Stimulated activated CD4-positive, alpha-beta T cell treated with anti-CD3 and anti-CD28 coated beads, Interleukin-12 subunit alpha, Interleukin-12 subunit beta, amount 100 ng/mL, for 48 hours (primary cell): ENCODE data around the gene ANP32A.
A peak's percentile ranks its signal among the peaks of the same experiment; 100 is the strongest.
"Not testable (repeated sequence)": the region's sequence is repeated elsewhere in the genome, so short reads cannot be mapped to it uniquely, and the experiment has no call there.

Source experiments
- DNase-seq, 3 donors: peaks; one replicate each; pipeline ENCODE4 v3.0.0-alpha.2; 2020; ENCODE audit warnings: low read depth in 2 of 3, low spot score in 1 of 3

The ANP32A gene

DNA sequence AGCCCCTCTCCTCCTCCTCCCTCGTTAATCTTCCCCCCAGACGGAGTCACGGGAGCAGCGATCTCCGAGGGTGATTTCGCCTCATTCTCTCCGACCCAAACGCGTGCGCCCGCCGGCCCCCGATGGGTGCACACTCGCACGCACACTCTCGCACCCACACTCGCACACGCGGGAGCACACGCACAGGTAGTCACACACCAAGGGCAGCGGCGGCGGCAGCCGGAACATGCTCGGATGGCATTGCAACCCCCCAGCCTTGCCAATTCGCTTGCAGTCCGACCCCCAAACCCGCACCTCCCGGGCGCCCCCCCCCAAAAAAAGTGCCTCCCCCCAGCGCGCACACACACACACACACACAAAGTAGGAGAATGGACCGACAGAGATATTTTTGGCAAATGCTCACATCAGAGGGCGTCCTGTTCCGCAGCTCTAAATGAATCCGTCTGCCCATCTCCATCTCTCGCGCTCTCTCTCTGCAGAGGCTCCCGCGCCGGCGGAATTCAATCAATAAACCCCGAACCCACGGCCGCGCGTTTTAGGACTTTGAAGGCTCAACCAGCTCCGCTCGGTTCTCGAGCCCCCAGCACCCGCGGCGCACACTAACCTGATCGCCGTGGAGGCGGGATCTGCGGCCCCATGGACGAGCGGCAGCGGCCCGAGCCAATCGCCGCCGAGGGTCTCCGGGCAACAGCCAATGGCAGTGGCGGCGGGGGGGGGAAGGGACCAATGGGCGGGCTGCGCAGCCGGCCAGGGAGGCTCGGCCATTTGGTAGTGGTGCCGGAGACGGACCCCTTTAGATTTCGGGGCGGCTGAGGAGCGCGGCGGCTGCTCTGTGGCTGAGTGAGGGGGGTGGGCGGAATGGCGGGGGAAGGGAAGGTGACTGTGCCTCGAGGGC lies at the start of gene ANP32A:
Gene ANP32A, minus strand, starts transcription at position 601 of the 895 bp plus-strand sequence. Its CDS starts 144 bp downstream, at position 457.
- peak; percentile 93 to 97 (median 96) for DNase-seq

DNA sequence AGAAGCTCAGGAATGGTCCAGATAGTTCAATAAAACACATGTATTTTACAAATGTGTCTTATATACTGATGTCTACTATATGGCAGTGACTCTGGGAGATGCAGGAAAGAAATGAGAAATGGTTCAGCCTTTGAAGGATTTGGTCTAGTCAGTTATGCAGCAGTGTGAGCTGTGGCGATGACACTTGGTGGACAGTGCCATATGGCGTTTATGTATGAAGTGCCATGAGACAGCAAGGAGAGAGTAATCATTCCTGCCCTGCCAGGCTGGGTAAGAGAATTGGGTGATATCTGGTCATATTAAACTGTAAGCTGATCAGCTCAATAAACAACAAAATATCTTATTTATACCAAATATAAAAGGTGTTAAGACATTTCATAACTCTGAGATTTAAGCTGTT lies 47.6 kb upstream of the ANP32A start:
- DNase-seq: no peak

DNA sequence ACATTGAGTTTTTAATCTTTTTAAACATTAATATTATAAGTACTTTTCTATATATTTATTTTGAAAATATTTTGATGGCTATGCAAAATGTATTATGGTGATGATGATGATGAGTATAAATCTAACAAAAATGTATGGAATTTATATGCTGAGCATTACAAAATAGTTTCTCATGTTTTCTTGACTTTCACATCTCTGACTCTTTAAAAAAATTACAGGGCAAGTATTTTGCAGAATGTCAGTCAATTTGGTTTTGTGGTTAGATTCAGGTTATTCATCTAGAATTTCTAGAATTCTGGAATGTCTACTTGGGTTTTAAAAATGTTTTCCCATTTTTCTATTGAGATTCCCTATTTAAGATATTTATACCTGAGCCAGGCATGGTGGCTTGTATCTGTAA lies 41.7 kb upstream of the ANP32A start:
- DNase-seq: no peak

DNA sequence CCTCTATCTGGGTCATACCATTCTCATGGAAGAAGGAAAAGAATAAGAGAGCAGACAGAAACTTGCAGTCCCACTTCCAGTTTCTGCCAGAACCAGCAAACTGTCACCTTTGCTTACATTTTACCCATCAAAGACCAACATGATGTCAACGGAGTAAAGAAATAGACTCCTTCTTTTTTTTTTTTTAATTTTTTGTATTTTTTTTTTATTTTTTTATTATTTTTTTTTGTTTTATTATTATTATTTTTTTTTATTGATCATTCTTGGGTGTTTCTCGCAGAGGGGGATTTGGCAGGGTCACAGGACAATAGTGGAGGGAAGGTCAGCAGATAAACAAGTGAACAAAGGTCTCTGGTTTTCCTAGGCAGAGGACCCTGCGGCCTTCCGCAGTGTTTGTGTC lies 38.0 kb upstream of the ANP32A start:
- not testable (repeated sequence) for DNase-seq

DNA sequence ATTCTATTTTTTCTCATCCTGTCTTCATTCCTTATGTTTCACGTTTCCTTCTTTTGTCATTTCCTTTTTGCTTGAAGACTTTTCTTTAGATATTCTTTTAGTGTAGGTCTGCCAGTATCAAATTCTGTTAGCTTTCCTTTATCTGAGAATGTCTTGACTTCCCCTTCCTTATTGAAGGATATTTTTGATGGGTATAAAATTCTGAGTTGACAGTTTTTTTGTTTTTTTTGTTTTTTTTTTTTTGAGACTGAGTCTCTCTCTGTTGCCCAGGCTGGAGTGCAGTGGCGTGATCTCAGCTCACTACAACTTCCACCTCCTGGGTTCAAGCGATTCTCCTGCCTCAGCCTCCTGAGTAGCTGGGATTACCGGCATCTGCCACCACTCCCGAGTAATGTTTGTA lies 36.7 kb upstream of the ANP32A start:
- not testable (repeated sequence) for DNase-seq

DNA sequence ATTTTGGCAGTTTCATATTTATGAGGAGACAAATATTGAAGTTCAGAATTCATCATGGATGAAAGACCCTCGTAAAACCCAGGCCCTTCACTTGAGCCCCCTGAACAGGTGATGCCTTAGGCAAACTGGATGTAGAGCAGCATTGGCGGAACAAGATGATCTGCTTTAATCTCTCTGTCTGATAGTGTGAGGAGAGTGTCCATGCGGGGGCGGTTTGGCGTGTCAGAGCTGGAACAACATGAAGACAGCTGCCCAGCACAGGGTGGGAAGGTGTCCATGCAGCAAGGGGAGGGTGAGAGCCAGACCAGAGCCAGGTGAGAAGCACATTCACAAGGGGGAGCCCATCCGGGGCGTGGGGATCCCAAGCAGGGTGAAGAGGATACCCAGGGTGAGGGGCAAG lies 31.8 kb upstream of the ANP32A start:
- no peak for DNase-seq

DNA sequence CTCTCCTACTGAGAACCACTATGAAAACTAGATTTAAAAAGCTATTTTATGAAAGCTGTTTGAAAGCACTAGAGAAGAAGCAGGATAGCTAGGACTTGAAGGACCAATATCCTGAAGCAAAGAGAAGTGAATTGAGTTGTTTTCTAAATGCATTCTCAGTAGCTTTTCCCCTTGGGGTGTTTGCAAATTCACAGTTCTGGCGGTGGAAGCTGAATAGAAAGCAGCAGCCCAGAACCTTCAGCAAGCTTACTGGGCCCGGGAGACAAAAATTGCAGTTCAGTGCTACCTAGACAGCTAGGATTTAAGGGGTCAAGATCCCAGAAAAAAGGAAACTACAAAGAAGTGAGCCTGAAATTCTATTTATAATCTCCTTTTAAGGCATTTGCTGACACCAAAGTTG lies 31.3 kb upstream of the ANP32A start:
- no peak for DNase-seq

DNA sequence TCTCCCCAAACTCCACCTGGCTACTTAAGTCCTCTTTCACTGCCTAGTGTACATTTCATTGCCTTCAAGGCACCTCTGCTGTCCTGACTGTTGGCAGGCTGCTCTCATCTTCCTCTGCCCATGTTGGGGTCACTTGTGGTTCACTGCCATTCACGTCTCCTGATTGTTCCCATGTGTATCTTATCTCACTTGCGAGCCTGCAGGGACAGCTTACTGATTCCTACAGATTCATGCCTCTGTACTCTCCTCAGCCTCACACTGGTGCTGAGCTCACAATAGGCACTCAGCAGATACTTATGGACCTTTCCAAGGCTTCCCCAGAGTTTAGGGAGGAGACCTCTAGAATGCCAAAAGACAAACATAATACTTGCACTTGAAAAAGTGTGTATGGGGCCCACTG lies 28.8 kb upstream of the ANP32A start:
- DNase-seq: no peak

DNA sequence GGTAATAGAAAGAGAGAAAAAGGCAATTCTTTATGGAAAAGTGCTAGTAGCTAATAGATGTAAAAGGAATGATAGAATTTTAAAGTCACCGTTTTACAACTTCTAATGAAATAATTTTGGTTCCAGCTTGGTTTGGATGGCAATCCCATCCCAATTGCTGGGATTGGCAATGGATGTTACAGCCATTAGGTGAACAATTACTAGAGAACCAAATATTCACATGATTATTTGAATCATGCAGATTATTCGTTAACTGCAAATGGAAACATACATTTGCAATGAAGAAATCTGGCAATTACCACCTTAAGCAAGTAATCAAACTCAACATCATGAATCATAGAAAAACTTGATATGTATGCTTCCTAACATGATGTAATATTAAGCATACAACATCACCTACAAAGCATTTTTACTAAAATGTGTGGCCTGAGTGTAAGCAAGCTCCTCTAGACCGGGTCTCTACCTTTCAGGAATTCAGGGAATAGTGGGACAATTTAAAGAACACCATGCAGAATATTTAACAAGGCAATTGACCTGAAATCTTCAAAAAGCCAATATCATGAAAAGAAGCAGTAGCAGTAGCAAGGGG lies 26.2 kb upstream of the ANP32A start:
- no peak for DNase-seq

DNA sequence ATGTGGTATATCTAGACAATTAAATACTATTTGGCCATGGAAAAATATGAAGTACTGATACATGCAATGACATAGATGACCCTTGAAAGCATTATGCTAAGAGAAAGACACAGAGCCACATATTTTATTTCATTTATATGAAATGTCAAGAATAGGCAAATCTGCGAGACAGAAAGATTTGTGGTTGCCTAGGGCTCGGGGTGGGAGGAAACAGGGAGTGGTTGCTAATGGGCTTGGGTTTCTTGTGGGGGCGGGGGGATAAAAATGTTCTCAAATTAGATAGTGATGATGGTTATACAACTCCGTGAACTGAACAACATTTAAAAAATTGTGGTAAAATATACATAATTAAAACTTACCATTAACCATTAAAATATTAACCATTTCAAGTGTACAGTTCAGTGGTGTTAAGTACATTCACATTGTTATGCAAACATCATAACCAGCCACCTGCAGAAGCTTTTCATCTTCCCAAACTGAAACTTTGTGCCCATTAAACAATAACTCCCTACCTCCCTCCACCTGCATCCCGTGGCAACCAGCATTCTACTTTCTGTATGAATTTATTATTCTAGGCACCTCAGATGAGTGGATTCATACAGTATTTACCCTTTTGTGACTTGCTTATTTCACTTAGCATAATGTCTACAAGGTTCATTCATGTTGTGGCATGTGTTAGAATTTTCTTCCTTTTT lies 24.3 kb upstream of the ANP32A start:
- DNase-seq: no peak

DNA sequence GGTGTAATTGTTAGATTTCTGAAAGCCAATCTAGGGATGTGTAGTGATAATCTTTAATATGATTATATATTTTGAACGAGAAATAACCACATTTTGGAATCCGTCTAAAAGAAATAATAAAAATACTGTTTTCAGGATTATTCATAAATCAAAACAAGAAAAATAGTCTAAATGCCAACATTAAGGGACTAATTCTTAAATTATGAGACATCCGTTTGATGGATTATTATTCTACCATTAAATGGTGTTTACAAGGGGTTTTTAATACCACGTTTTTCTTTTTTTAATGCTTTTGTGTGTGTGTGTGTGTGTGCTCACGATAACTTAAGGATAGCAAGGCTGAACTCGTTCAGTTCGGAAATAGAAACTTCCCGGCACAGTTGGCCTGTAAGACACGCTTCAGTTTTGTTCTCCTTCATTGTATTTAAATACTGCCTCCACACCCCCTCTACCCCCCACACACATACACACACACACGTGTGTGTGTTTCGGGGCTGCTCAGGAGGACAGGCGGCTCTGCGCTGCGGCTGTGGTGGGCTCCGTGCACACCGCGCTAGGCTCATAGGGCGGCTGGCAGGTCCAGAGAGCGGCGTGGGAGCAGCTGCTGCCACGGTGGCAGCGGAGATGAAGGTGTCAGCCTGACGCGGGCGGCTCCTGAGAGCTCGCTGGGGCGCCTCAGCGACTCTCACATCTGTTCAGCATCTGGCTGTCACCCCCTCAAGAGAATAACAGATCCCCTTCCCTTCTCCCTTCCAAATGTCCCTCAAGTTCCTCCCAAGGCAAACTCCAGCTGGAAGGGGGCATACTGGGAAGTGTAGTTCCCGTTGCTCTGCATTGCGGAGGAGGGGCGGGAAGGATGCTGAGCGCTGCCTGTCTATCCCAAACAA lies 23.0 kb upstream of the ANP32A start:
- DNase-seq: no peak

DNA sequence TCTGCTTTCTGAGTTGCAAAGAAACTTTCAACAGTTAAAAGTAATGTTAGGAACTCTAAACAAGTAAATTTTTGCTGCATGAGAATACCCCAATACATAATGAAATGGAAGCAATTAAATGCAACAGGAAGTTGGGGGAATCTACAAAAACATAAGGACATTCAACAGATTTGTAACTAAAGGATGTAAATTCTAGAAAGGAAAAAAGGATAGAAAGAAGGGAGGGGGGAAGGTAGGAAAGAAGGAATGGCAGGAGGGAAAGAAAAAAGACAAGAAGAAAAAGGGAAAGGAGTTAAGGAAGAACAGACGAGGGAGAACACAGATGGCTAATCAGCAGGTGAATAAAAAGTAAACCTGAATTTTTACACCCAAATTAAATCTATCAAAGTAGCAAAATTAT lies 22.3 kb upstream of the ANP32A start:
- no peak for DNase-seq

DNA sequence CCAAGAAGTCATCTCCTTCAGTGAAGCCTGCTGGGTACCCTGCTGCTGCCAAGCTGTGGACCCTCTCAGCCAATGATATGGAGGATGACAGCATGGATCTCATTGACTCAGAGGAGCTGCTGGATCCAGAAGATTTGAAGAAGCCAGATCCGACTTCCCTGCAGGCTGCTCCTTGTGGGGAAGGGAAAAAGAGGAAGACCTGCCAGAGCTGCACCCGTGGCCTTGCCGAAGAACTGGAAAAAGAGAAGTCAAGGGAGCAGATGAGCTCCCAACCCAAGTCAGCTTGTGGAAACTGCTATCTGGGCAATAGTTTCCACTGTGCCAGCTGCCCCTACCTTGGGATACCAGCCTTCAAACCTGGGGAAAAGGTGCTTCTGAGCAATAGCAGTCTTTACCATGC lies 13.7 kb upstream of the ANP32A start:
- DNase-seq: no peak

DNA sequence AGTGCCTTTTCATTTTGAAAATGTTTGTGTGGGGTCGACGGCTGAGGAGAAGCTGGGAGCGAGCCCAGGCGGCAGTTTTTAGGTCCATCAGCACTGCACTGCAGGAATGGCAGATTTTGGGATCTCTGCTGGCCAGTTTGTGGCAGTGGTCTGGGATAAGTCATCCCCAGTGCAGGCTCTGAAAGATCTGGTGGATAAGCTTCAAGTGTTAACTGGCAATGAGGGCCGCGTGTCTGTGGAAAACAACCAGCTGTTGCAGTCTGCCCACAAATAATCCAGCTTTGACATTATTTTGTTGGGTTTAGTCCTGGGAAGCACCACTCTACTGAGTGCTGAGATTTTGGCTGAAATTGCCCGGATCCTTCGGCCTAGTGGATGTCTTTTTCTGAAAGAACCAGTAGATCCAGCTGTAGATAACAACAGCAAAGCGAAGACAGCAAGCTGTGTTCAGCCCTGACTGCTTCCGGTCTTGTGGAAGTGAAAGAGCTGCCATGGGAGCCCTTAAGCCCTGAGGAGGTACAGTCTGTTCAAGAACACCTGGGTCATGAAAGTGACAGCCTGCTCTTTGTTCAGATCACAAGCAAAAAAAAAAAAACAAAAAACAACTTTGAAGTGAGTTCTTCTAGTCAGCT lies 13.1 kb upstream of the ANP32A start:
- no peak for DNase-seq

DNA sequence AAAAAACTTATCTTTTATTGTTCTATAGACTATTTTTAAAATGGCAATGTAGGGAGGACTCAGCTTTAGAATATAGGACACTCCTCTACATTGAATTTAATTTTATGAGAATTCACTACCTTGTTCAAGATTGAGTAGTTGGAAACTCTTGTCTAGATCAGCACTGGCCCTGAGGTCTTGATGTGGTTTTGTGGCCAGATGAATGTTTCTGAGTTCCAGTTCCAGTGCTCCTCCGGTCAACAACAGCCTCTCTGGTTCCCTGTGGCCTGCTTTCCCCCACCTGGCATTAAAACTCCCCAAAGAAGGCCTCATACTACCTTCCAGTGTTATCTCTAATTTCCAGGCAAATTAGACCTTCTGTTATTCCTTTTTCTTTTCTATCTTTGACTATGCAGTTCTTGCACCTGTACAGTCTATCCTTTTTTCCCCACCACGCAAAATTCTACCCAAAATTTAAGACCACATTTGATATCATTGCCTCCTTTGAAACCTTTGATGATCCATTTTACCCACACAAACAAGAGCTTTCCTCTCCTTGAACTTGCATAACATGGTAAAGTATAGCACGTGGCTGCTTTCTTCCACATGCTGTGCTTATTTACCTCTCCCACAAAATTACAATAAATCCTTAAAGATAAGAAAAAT lies 9.6 kb upstream of the ANP32A start:
- DNase-seq: no peak

DNA sequence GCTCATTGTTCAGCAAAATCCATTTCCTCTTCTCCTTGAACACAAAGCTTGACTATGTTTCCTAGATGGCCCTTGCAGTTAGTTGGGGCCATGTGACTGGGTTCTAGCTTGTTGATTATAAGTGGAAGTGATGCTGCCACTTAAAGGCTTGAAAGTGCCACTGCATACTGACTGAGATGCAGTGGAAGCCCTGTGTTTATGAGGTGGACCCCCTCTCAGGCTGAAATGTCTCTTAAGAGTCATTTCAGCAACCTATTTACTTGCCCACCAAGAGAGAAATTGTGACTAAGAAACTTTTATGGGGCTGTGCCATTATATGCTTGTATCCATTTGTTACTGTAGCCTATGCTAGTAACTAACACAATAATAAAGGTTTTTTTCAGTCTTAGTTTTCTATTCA lies 8.4 kb upstream of the ANP32A start:
- DNase-seq: no peak

DNA sequence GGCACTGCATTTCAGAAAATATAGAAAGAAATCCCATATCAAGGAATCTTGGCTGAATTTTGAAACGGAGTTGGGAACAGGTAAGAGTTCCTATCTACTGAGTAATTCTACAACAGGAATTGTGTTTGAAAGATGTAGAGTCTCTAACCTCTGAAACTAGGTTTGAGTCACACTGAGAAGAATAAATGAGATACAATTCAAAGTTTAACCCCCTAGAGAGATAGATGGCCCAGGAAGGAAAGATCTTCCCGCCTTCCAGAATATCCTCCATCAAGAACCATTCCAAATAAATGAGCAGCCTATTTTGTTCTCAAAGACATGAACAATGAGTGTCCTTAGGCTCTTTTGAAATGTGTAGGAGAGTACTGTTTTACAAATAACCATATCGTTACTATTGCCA lies 2.9 kb upstream of the ANP32A start:
- DNase-seq: no peak

DNA sequence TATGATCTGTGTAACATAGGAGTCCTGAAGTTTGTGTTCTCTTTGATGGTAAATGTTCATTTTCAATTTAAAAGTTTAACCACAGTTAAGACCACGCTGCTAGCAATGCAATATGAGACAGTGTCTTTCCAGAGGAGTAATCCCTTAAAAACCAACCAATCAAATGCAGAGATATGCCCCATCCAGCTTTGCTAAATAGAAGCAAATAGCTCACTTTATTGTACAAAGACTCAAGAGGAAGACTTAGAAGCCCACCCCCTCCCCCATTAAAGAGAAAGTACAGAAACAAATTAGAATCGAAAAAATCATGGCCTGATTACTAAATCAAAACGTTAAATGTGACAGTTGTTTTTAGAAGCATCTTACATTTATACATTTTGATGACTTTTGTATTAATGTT lies 2.1 kb upstream of the ANP32A start:
- no peak for DNase-seq

DNA sequence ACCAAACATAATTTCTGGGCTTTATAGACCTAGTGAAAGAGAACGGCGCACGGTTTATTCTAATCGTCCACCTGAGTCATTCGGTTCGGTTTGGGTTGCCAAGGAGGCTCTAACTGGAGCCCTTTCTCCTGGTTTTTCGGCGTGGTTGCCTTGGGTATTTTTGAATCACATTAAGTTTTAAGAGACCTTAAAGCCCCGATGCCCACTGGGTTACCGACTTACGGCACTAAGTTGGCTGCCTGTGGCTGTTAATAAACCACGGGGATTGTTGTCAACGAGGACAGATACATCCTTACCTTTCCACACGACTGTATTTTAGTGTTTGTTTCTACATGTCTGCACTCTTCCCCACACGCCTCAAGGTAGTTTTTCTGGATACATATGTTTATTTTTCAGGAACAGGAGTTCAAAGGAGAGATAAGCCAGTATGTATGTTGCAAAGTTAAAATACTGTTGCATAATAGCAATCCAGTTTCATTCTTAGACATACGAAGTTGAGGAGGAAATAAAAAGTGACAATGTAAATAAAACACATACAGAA lies 1.2 kb upstream of the ANP32A start:
- DNase-seq: no peak
